K562 (cell line): ENCODE measurements around the gene PIK3C2A. TPM values are rescaled to one million over a fixed set of nuclear protein-coding genes. Genes with fewer than 3 reads are reported as not detected.
A peak's percentile ranks its signal among the peaks of the same experiment; 100 is the strongest.

Experiments used
- BCLAF1 ChIP-seq, 2 experiments: fragments of 450-650 bp in 1 of 2; IDR thresholded peaks; 2 replicates each; pipeline ENCODE4 v1.6.1; 2011 to 2017; ENCODE audit warnings: low read depth in 2 of 2, antibody characterized with exemption in 1 of 2, borderline replicate concordance in 1 of 2, low read length in 1 of 2, mild to moderate bottlenecking in 1 of 2, mixed read lengths in 1 of 2; ENCODE audit not compliant: control insufficient read depth in 1 of 2
- E2F4 ChIP-seq: sonication (generic); formaldehyde crosslinking; IDR thresholded peaks from 2 replicates; pipeline ENCODE4 v1.8.0; 2022; ENCODE audit warnings: mild to moderate bottlenecking, low read depth, missing genetic modification reagents
- HSF4 ChIP-seq: fragments of 250-450 bp; sonication (Bioruptor Pico); IDR thresholded peaks from 2 replicates; pipeline ENCODE4 v2.1.2; 2022; ENCODE audit warnings: mild to moderate bottlenecking, moderate library complexity, borderline replicate concordance
- NCOR1 ChIP-seq: fragments of 450-650 bp; IDR thresholded peaks from 2 replicates; pipeline ENCODE4 v1.6.1; 2016; ENCODE audit warnings: mild to moderate bottlenecking, moderate library complexity
- PHF20 ChIP-seq: fragments of 450-650 bp; IDR thresholded peaks from 2 replicates; pipeline ENCODE4 v1.6.1; 2018; ENCODE audit not compliant: partially characterized antibody
- POU5F1 ChIP-seq: fragments of 150-350 bp; IDR thresholded peaks from 2 replicates; pipeline ENCODE4 v1.6.1; 2014; ENCODE audit warnings: borderline replicate concordance, low read length, low read depth, mild to moderate bottlenecking; ENCODE audit not compliant: partially characterized antibody
- REST ChIP-seq, 2 experiments: fragments of 450-650 bp; formaldehyde crosslinking in 1 of 2; IDR thresholded peaks; 2 replicates each; pipeline versions ENCODE4 v1.4.0 to v1.6.1; 2014 to 2020; ENCODE audit warnings: mild to moderate bottlenecking in 2 of 2, borderline replicate concordance in 1 of 2, low read depth in 1 of 2
- SRSF9 ChIP-seq: fragments of 200-400 bp; formaldehyde crosslinking; IDR thresholded peaks from 2 replicates; pipeline ENCODE4 v1.6.1; 2017; ENCODE audit warnings: low read depth, low read length, borderline replicate concordance
- ZNF253 ChIP-seq: fragments of 250-450 bp; sonication (Bioruptor Pico); conservative IDR thresholded peaks from 2 replicates; pipeline ENCODE4 v1.6.1; 2021; ENCODE audit warnings: mild to moderate bottlenecking
- ZNF77 ChIP-seq: fragments of 250-450 bp; sonication (Bioruptor Pico); IDR thresholded peaks from 2 replicates; pipeline ENCODE4 v1.5.0; 2020
- ZNF780A ChIP-seq: fragments of 250-450 bp; sonication (Bioruptor Pico); IDR thresholded peaks from 2 replicates; pipeline ENCODE4 v1.5.0; 2021; ENCODE audit warnings: mild to moderate bottlenecking
- polyA plus RNA-seq, 8 experiments: library from polyadenylated mRNA; depleted of rRNA in 4 of 8; stranded (reverse) in 5 of 8; unstranded in 3 of 8; fragments of >200 nt; fragmentation: Nextera tagmentation in 2 of 8; fragmentation: Illumina TruSeq in 1 of 8; extraction: Ambion mirVana in 2 of 8; extraction: Trizol in 1 of 8; gene quantifications; 2 replicates each; pipeline versions ENCODE4 v1.2.1 to v1.2.3, GENCODE V29; 2011 to 2014; ENCODE audit warnings: inconsistent platforms in 1 of 8, missing spikeins in 1 of 8
- total RNA-seq, 7 experiments: library from RNA; depleted of rRNA in 6 of 7; stranded (reverse); fragments of >200 nt in 6 of 7; fragmentation: Illumina TruSeq in 2 of 7; extraction: Trizol in 2 of 7; gene quantifications; 2 replicates each; pipeline versions ENCODE4 v1.2.1 to v1.2.3, GENCODE V29; 2011 to 2021; ENCODE audit warnings: low replicate concordance in 1 of 7
- TF ChIP-seq, protein P1 (sequence below), 2 experiments: IDR thresholded peaks; 2 replicates each; pipeline ENCODE4 v1.6.1; 2011; ENCODE audit warnings: borderline replicate concordance in 1 of 2, control low read depth in 1 of 2, low read depth in 1 of 2, low read length in 1 of 2, mild to moderate bottlenecking in 1 of 2, mixed read lengths in 1 of 2, moderate library complexity in 1 of 2; ENCODE audit not compliant: insufficient read depth in 1 of 2, insufficient read length in 1 of 2, poor library complexity in 1 of 2, severe bottlenecking in 1 of 2; ENCODE audit errors: extremely low read depth in 1 of 2

Gene PIK3C2A
- total and polyA plus RNA-seq, 9 of the 15 experiments (the other 6 are each of a cell fraction or from before 2014, with no cell fraction given), result 3.1 to 25.2 (median 15.6) TPM

DNA sequence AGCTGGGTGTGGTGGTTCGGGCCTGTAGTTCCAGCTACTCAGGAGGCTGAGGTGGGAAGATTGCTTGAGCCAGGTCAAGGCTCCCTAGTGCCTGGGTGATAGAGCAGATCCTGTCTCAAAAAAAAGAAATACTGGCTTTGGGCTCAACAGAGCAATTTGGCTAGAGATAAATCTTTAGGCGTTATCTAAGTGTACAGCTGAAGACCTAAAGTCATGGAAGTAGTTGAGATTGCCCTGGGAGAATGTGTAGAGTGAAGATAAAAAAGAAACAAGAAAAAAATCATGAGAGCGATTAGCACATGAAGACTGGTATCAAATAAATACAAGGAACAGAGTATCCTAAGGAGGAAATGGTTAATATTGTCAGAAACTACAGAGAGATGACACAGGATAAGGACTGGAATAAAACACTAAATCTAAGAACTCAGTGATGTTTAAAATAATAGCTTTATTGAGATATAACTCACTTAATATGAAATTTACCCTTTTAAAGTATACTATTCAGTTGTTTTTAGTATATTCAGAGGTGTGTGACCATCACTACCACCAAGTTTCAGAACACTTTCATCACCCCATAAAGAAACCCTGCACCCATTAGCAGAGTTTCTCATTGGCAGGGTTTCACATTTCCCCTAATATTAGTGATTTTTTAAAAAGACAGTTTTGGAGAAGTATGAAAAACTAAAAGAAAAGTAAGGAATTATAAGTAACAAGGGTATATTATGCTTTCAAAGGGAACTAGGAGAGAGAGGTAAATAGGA lies 20.7 kb downstream of the PIK3C2A start (continued):
- TF ChIP-seq REST (IDR thresholded peaks at IDR 0.05; ENCODE audit: borderline replicate concordance), result peak; percentile 26; the same call in 1 of the 2 replicates
- TF ChIP-seq REST (CRISPR knock-in tag; IDR thresholded peaks at IDR 0.05; ENCODE audit: low read depth), result no peak
- no peak for TF ChIP-seq ZNF253 (CRISPR knock-in tag)
- no peak for TF ChIP-seq HSF4 (CRISPR knock-in tag)
- no peak for TF ChIP-seq E2F4 (CRISPR knock-in tag)
- no peak for TF ChIP-seq ZNF77 (CRISPR knock-in tag)
- TF ChIP-seq, protein P1, sequence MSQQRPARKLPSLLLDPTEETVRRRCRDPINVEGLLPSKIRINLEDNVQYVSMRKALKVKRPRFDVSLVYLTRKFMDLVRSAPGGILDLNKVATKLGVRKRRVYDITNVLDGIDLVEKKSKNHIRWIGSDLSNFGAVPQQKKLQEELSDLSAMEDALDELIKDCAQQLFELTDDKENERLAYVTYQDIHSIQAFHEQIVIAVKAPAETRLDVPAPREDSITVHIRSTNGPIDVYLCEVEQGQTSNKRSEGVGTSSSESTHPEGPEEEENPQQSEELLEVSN (IDR thresholded peaks at IDR 0.05; ENCODE audit: borderline replicate concordance in 1 of 2, extremely low read depth in 1 of 2, insufficient read depth in 1 of 2, insufficient read length in 1 of 2, low read depth in 1 of 2, low read length in 1 of 2, poor library complexity in 1 of 2, severe bottlenecking in 1 of 2), result no peak
- peak; percentile 64 for TF ChIP-seq PHF20
- no peak for TF ChIP-seq BCLAF1 (IDR thresholded peaks at IDR 0.05; ENCODE audit: borderline replicate concordance in 1 of 2, control insufficient read depth in 1 of 2, low read depth in 2 of 2, low read length in 1 of 2)
- TF ChIP-seq NCOR1, result peak; percentile 99
- no peak for TF ChIP-seq SRSF9
- TF ChIP-seq POU5F1, result no peak
- no peak for TF ChIP-seq ZNF780A (CRISPR knock-in tag)
